Ishikawa (cell line): ENCODE measurements around the gene TCF4.

Experiments used
- EP300 ChIP-seq: IDR thresholded peaks from 2 replicates; pipeline ENCODE4 v1.6.1; 2012; ENCODE audit warnings: borderline replicate concordance
- TAF1 ChIP-seq: IDR thresholded peaks from 2 replicates; pipeline ENCODE4 v1.6.1; 2012; ENCODE audit warnings: low read depth, mild to moderate bottlenecking

DNA sequence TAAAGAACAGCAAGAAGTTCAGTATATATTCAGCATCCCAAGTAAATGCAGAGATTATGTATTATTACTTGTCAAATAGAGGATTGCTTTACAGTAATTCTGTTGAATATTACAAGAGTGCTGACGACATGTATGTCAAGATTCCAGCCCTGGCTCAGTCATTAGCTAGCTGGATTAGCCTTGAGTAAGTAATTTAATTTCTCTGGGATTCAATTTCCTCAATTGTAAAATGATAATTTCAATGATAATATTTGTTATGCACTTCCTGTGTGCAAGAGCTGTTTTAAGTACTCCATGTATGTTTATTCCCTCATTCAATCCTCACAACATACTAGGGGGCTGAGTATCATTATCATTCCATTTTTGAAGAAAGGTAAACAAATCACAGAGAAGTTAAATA lies 44.0 kb downstream of the TCF4 start:
- TF ChIP-seq TAF1 = no peak
- no peak for TF ChIP-seq EP300
